ENCODE data around the gene SLC38A7. TPM values are rescaled to one million over a fixed set of nuclear protein-coding genes. Genes with fewer than 3 reads are reported as not detected.
"Not testable (repeated sequence)": the region's sequence is repeated elsewhere in the genome, so short reads cannot be mapped to it uniquely, and the experiment has no call there.

SLC38A7 gene
- total RNA-seq, 2 experiments from 2014 or later, result 9.9 to 10.3 TPM

- H3K4me3 Mint-ChIP-seq, result no peak overlapping the region
- ChIA-PET CTCF (no interaction called here), POLR2A (interaction anchor here (1.4 kb wide), 1 partner anchor 14 kb away, joined by 3 read pairs; no protein-coding TSS in a partner anchor)
- H3K9me3 Mint-ChIP-seq (ENCODE audit: insufficient read depth), result no peaks in the 10 kb centered on the region
- DNase-seq (no peak), ATAC-seq (no peak)
- no peaks in the 10 kb centered on the region for H3K27me3 Mint-ChIP-seq (ENCODE audit: low read depth)
- H3K36me3 Mint-ChIP-seq (ENCODE audit: low read depth), result peaks cover 60% of the 10 kb centered on the region
- H3K4me1 Mint-ChIP-seq (ENCODE audit: low read depth), result no peaks in the 10 kb centered on the region
- no peak overlapping the region for H3K27ac Mint-ChIP-seq
These were observed 31.9 kb upstream of the SLC38A7 start for GRCh38 chr16:58716468-58716867.

- H3K9me3 Mint-ChIP-seq (ENCODE audit: insufficient read depth), result no peaks in the 10 kb centered on the region
- H3K27me3 Mint-ChIP-seq (ENCODE audit: low read depth), result no peaks in the 10 kb centered on the region
- ChIA-PET CTCF (interaction anchor here (1.9 kb wide), 1 partner anchor 42 kb away, joined by 6 read pairs; no protein-coding TSS in a partner anchor), POLR2A (interaction anchor here (1.7 kb wide), 1 partner anchor 29 kb away, joined by 5 read pairs; the partner anchor contains the start of gene SLC38A7)
- no peak for ATAC-seq
- no peaks in the 10 kb centered on the region for H3K4me1 Mint-ChIP-seq (ENCODE audit: low read depth)
- H3K4me3 Mint-ChIP-seq, result no peak overlapping the region
- H3K36me3 Mint-ChIP-seq (ENCODE audit: low read depth), result peaks cover 53% of the 10 kb centered on the region
- no peak for DNase-seq
- no peak overlapping the region for H3K27ac Mint-ChIP-seq
These were observed 29.2 kb upstream of the SLC38A7 start for GRCh38 chr16:58713742-58714141.

GRCh38 chr16:58709333-58709732 lies 24.8 kb upstream of the SLC38A7 start:
- peaks cover 54% of the 10 kb centered on the region for H3K36me3 Mint-ChIP-seq (ENCODE audit: low read depth)
- ChIA-PET POLR2A (no interaction called here), CTCF (no interaction called here)

GRCh38 chr16:58699151-58699550 lies 14.6 kb upstream of the SLC38A7 start:
- ChIA-PET POLR2A (no interaction called here), CTCF (interaction anchor here (1.0 kb wide), 1 partner anchor 14 kb away, joined by 3 read pairs; no protein-coding TSS in a partner anchor)
- Mint-ChIP-seq H3K36me3 (ENCODE audit: low read depth) (peaks cover 1% of the 10 kb centered on the region), H3K27ac (no peak overlapping the region), H3K27me3 (ENCODE audit: low read depth) (peaks cover 4% of the 10 kb centered on the region), H3K9me3 (ENCODE audit: insufficient read depth) (no peaks in the 10 kb centered on the region), H3K4me1 (ENCODE audit: low read depth) (peaks cover 3% of the 10 kb centered on the region), H3K4me3 (no peak overlapping the region)
- DNase-seq, result no peak
- ATAC-seq, result no peak

More at GRCh38 chr16:58709333-58709732, 24.8 kb upstream of the SLC38A7 start:
- no peak for DNase-seq
- H3K27ac Mint-ChIP-seq, result no peak overlapping the region
- no peak overlapping the region for H3K4me3 Mint-ChIP-seq
- no peaks in the 10 kb centered on the region for H3K9me3 Mint-ChIP-seq (ENCODE audit: insufficient read depth)
- H3K4me1 Mint-ChIP-seq (ENCODE audit: low read depth), result no peaks in the 10 kb centered on the region
- no peak for ATAC-seq
- no peaks in the 10 kb centered on the region for H3K27me3 Mint-ChIP-seq (ENCODE audit: low read depth)

GRCh38 chr16:58695368-58695767 lies 10.8 kb upstream of the SLC38A7 start:
- Mint-ChIP-seq H3K9me3 (ENCODE audit: insufficient read depth) (no peaks in the 10 kb centered on the region), H3K27ac (no peak overlapping the region), H3K27me3 (ENCODE audit: low read depth) (peaks cover 5% of the 10 kb centered on the region), H3K4me1 (ENCODE audit: low read depth) (peaks cover 3% of the 10 kb centered on the region), H3K36me3 (ENCODE audit: low read depth) (no peaks in the 10 kb centered on the region), H3K4me3 (no peak overlapping the region)
- CTCF ChIA-PET, result no interaction called here
- ATAC-seq (no peak), DNase-seq (no peak)
- POLR2A ChIA-PET, result no interaction called here

GRCh38 chr16:58692450-58692849 lies 7.9 kb upstream of the SLC38A7 start:
- Mint-ChIP-seq H3K4me1 (ENCODE audit: low read depth) (no peaks in the 10 kb centered on the region), H3K27me3 (ENCODE audit: low read depth) (peaks cover 13% of the 10 kb centered on the region), H3K27ac (no peak overlapping the region), H3K9me3 (ENCODE audit: insufficient read depth) (no peaks in the 10 kb centered on the region), H3K36me3 (ENCODE audit: low read depth) (no peaks in the 10 kb centered on the region), H3K4me3 (no peak overlapping the region)
- POLR2A ChIA-PET, result no interaction called here
- ATAC-seq (no peak), DNase-seq (no peak)
- CTCF ChIA-PET, result no interaction called here

- DNase-seq; ATAC-seq; CTCF ChIA-PET; H3K27ac Mint-ChIP-seq; H3K4me3 Mint-ChIP-seq; H3K36me3 Mint-ChIP-seq (ENCODE audit: low read depth); POLR2A ChIA-PET; H3K27me3 Mint-ChIP-seq (ENCODE audit: low read depth); H3K9me3 Mint-ChIP-seq (ENCODE audit: insufficient read depth): not testable (repeated sequence)
- H3K4me1 Mint-ChIP-seq (ENCODE audit: low read depth), result peaks cover 20% of the 10 kb centered on the region
These were observed 2.6 kb upstream of the SLC38A7 start for GRCh38 chr16:58686985-58687706.

- CTCF ChIA-PET, result interaction anchor here (0.8 to 2.7 kb wide), 2 partner anchors 44 to 71 kb away, joined by 3 to 16 read pairs; no protein-coding TSS in a partner anchor
- Mint-ChIP-seq H3K36me3 (ENCODE audit: low read depth) (no peaks in the 10 kb centered on the region), H3K4me1 (ENCODE audit: low read depth) (peaks cover 20% of the 10 kb centered on the region), H3K9me3 (ENCODE audit: insufficient read depth) (no peaks in the 10 kb centered on the region), H3K27ac (no peak overlapping the region), H3K4me3 (peak overlapping the region; percentile 92), H3K27me3 (ENCODE audit: low read depth) (peaks cover 7% of the 10 kb centered on the region)
- ATAC-seq (no peak), DNase-seq (no peak)
- POLR2A ChIA-PET, result interaction anchor here (0.6 to 1.2 kb wide), 3 partner anchors 28 to 259 kb away, joined by 3 to 8 read pairs (median 5); no protein-coding TSS in a partner anchor
These were observed 497 bp upstream of the SLC38A7 start for GRCh38 chr16:58685084-58685449.

GRCh38 chr16:58684001-58684353 lies 593 bp downstream of the SLC38A7 start:
- H3K27ac Mint-ChIP-seq, result peak overlapping the region; percentile 83
- POLR2A ChIA-PET, result interaction anchor here (1.2 kb wide), 2 partner anchors 29 to 55 kb away, joined by 5 to 8 read pairs; no protein-coding TSS in a partner anchor
- H3K36me3 Mint-ChIP-seq (ENCODE audit: low read depth), result no peaks in the 10 kb centered on the region
- H3K4me1 Mint-ChIP-seq (ENCODE audit: low read depth), result peaks cover 20% of the 10 kb centered on the region
- ATAC-seq (no peak), DNase-seq (no peak)
- no peaks in the 10 kb centered on the region for H3K27me3 Mint-ChIP-seq (ENCODE audit: low read depth)
- peak overlapping the region; percentile 92 for H3K4me3 Mint-ChIP-seq
- CTCF ChIA-PET, result interaction anchor here (1.3 to 2.7 kb wide), 2 partner anchors 48 to 72 kb away, joined by 3 to 16 read pairs; no protein-coding TSS in a partner anchor
- H3K9me3 Mint-ChIP-seq (ENCODE audit: insufficient read depth), result no peaks in the 10 kb centered on the region

GRCh38 chr16:58679763-58680162 lies 4.8 kb downstream of the SLC38A7 start:
- CTCF ChIA-PET, result interaction anchor here (2.1 kb wide), 1 partner anchor 76 kb away, joined by 14 read pairs; no protein-coding TSS in a partner anchor
- no peaks in the 10 kb centered on the region for H3K9me3 Mint-ChIP-seq (ENCODE audit: insufficient read depth)

GRCh38 chr16:58678716-58679115 lies 5.9 kb downstream of the SLC38A7 start:
- no peak overlapping the region for H3K4me3 Mint-ChIP-seq

More at GRCh38 chr16:58679763-58680162, 4.8 kb downstream of the SLC38A7 start:
- no peak overlapping the region for H3K4me3 Mint-ChIP-seq
- POLR2A ChIA-PET, result no interaction called here
- ATAC-seq, result no peak
- peaks cover 19% of the 10 kb centered on the region for H3K4me1 Mint-ChIP-seq (ENCODE audit: low read depth)
- H3K36me3 Mint-ChIP-seq (ENCODE audit: low read depth), result peaks cover 5% of the 10 kb centered on the region
- H3K27ac Mint-ChIP-seq, result no peak overlapping the region
- H3K27me3 Mint-ChIP-seq (ENCODE audit: low read depth), result no peaks in the 10 kb centered on the region
- no peak for DNase-seq

GRCh38 chr16:58678269-58678668 lies 6.3 kb downstream of the SLC38A7 start:
- DNase-seq, result no peak
- Mint-ChIP-seq H3K27ac (no peak overlapping the region), H3K27me3 (ENCODE audit: low read depth) (no peaks in the 10 kb centered on the region), H3K4me3 (no peak overlapping the region), H3K36me3 (ENCODE audit: low read depth) (peaks cover 6% of the 10 kb centered on the region), H3K4me1 (ENCODE audit: low read depth) (peaks cover 5% of the 10 kb centered on the region), H3K9me3 (ENCODE audit: insufficient read depth) (no peaks in the 10 kb centered on the region)
- ChIA-PET POLR2A (no interaction called here), CTCF (interaction anchor here (2.1 kb wide), 1 partner anchor 77 kb away, joined by 14 read pairs; no protein-coding TSS in a partner anchor)
- no peak for ATAC-seq

More at GRCh38 chr16:58678716-58679115, 5.9 kb downstream of the SLC38A7 start:
- no peaks in the 10 kb centered on the region for H3K9me3 Mint-ChIP-seq (ENCODE audit: insufficient read depth)
- no peak for ATAC-seq
- ChIA-PET CTCF (interaction anchor here (2.1 kb wide), 1 partner anchor 77 kb away, joined by 14 read pairs; no protein-coding TSS in a partner anchor), POLR2A (no interaction called here)
- DNase-seq, result no peak
- H3K27ac Mint-ChIP-seq, result no peak overlapping the region
- peaks cover 9% of the 10 kb centered on the region for H3K4me1 Mint-ChIP-seq (ENCODE audit: low read depth)
- peaks cover 6% of the 10 kb centered on the region for H3K36me3 Mint-ChIP-seq (ENCODE audit: low read depth)
- H3K27me3 Mint-ChIP-seq (ENCODE audit: low read depth), result no peaks in the 10 kb centered on the region
